ENCODE measurements around the gene TMIGD3. TPM values are rescaled to one million over a fixed set of nuclear protein-coding genes. Genes with fewer than 3 reads are reported as not detected.
A peak's percentile ranks its signal among the peaks of the same experiment; 100 is the strongest.

The TMIGD3 gene
- total RNA-seq, 2 donors from 2014 or later = 1.0 TPM; not detected in 1

DNA sequence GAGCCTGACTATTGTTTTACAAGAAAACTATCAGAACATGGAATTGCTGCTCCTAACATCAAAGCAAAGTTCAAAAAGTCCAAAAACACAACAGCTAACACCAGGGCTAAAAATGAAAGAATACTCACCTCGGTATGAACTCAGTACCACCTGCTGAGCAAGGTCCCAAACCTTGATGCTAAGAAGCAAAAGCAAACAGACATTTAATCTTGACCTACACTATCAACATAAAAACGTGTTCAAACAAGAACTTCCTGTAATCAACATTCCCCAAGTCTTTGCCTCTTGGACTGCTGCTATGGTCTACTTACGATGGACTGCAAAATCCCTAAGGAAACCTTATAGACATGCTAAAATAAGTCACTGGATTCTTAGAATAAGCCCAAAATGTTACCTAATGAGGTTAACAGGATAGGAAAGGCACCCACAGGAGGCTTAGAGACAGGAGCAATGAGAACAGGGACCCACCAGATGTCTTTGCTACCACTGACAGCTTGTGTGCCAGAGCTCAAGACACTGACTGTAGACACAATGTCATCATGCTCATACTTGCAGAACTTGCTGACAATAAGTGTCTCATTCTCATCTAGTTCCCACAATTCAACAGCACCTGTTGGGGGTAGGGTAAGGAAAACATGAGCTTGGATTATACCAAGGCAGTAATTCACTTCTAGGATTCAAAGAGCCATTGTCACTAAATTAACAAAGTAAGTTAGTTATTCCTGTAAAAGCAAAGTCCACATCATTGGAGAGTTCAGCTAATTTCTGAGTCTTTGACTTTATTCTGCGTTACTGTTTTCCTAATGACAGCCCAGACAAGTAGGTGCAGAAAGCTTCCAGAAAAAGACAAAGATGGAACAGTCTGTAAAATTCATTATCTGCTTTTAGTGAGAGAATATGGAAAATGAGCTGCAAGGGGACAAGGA, 56.2 kb downstream of the TMIGD3 start:
- TF ChIP-seq POLR2A (IDR thresholded peaks at IDR 0.05) = no peak
- TF ChIP-seq, protein P1, sequence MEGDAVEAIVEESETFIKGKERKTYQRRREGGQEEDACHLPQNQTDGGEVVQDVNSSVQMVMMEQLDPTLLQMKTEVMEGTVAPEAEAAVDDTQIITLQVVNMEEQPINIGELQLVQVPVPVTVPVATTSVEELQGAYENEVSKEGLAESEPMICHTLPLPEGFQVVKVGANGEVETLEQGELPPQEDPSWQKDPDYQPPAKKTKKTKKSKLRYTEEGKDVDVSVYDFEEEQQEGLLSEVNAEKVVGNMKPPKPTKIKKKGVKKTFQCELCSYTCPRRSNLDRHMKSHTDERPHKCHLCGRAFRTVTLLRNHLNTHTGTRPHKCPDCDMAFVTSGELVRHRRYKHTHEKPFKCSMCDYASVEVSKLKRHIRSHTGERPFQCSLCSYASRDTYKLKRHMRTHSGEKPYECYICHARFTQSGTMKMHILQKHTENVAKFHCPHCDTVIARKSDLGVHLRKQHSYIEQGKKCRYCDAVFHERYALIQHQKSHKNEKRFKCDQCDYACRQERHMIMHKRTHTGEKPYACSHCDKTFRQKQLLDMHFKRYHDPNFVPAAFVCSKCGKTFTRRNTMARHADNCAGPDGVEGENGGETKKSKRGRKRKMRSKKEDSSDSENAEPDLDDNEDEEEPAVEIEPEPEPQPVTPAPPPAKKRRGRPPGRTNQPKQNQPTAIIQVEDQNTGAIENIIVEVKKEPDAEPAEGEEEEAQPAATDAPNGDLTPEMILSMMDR (IDR thresholded peaks at IDR 0.05) = no peak
- 36 to 39% methylated on average over 4 of the region's 4 CpGs for WGBS, 2 donors
- peak in 2 of 4 donors; percentile 25 to 29 for DNase-seq
- ATAC-seq = no peak
- peak overlapping the region in 1 of 4 donors; percentile 2 for H3K27ac ChIP-seq
- H3K36me3 ChIP-seq (replicated peaks in 1 of 2; ENCODE audit: insufficient read depth in 1 of 2, low read depth in 2 of 2) = peaks cover 0 to 12% of the 10 kb centered on the region in 2 donors
- intact Hi-C loops (cut with DNase I) = no loop called here
- H3K27me3 ChIP-seq = no peaks in the 10 kb centered on the region
- peaks cover 45% of the 10 kb centered on the region for H3K4me1 ChIP-seq
- H3K4me3 ChIP-seq = no peak overlapping the region
- H3K9me3 ChIP-seq = no peaks in the 10 kb centered on the region

DNA sequence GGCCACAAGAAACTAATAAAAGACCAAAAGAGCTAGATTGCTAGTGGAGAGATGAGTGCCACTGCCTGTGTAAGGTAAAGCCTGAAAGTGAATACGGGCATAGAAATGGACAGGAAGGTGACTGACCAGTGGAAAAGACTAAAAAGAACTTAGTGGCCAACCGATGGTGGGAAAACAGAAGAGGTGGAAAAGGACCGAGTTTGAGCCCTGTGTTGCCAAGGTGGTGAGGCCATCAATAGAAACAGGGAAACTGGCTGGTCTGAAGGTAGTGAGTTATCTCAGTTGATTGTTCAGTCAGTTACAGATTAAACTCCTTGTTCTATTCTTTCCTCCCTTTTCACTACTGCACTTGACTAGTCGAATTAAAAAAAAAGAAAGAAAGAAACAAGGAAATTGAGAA, 56.9 kb downstream of the TMIGD3 start:
- no peaks in the 10 kb centered on the region for H3K9me3 ChIP-seq
- H3K36me3 ChIP-seq (replicated peaks in 1 of 2; ENCODE audit: insufficient read depth in 1 of 2, low read depth in 2 of 2) = peaks cover 0 to 12% of the 10 kb centered on the region in 2 donors
- peak overlapping the region in 2 of 4 donors; percentile 2 to 29 for H3K27ac ChIP-seq
- ATAC-seq (no peak), DNase-seq (no peak)
- TF ChIP-seq POLR2A (IDR thresholded peaks at IDR 0.05) = no peak
- TF ChIP-seq, protein P1 (IDR thresholded peaks at IDR 0.05) = no peak
- no peak overlapping the region for H3K4me3 ChIP-seq
- H3K4me1 ChIP-seq = peaks cover 38% of the 10 kb centered on the region
- intact Hi-C loops (cut with DNase I) = no loop called here
- 38 to 53% methylated on average over 4 of the region's 4 CpGs for WGBS, 2 donors
- H3K27me3 ChIP-seq = no peaks in the 10 kb centered on the region

DNA sequence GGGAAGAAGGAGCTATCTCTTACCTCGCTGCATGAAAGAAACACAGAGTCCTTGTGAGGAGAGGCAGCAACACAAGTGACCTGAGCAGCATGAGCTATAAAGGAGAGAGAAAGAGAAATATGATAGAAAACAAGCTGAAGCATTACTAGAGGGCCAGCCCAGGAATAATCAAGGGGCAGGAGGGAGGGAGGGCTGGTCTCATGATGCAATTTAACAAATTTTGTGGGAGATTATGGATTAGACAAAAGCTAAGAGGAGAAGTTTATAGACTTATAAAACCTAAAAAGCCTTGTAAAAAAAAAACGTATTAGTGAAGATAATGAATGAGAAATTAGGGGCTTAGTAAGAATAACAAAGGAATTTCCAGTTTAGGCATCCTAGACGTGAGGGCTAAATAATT, 59.4 kb downstream of the TMIGD3 start:
- ATAC-seq (no peak), DNase-seq (no peak)
- 85 to 88% methylated on average over 3 of the region's 3 CpGs for WGBS, 2 donors
- TF ChIP-seq, protein P1 (IDR thresholded peaks at IDR 0.05) = no peak
- no peak for TF ChIP-seq POLR2A (IDR thresholded peaks at IDR 0.05)
- H3K36me3 ChIP-seq (replicated peaks in 1 of 2; ENCODE audit: insufficient read depth in 1 of 2, low read depth in 2 of 2) = peaks cover 0 to 22% of the 10 kb centered on the region in 2 donors
- no peaks in the 10 kb centered on the region for H3K27me3 ChIP-seq
- no peak overlapping the region for H3K27ac ChIP-seq
- no peaks in the 10 kb centered on the region for H3K9me3 ChIP-seq
- H3K4me1 ChIP-seq = peaks cover 22% of the 10 kb centered on the region
- intact Hi-C loops (cut with DNase I) = no loop called here
- H3K4me3 ChIP-seq = no peak overlapping the region

DNA sequence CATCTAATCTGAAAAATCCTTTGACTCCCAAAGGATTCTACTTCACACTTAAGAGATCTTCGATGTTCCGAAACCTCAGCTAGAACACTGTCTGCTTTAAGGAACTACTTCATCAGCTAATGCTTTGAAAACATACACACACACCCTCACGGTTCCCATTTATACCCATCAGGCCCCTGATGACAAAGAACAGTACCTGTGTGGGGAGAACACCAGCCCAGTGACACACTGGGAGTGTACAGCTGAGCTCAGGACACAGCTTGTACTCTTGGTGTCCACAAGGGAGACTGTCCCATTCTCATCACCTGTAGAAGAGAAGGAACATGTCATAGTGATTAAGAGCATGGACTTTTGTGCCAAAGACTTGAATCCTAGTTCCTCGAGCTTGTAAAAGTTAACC, 61.0 kb downstream of the TMIGD3 start:
- Histone ChIP-seq H3K4me3 (no peak overlapping the region), H3K36me3 (replicated peaks in 1 of 2; ENCODE audit: insufficient read depth in 1 of 2, low read depth in 2 of 2) (peaks cover 0 to 29% of the 10 kb centered on the region in 2 donors), H3K9me3 (no peaks in the 10 kb centered on the region), H3K4me1 (peaks cover 12% of the 10 kb centered on the region), H3K27ac (no peak overlapping the region), H3K27me3 (no peaks in the 10 kb centered on the region)
- DNase-seq = no peak
- intact Hi-C loops (cut with DNase I) = no loop called here
- no peak for ATAC-seq
- TF ChIP-seq POLR2A (IDR thresholded peaks at IDR 0.05) = no peak
- TF ChIP-seq, protein P1 (IDR thresholded peaks at IDR 0.05) = no peak
- 81 to 85% methylated on average over 4 of the region's 4 CpGs for WGBS, 2 donors
